Transverse colon (tissue), 4 donors: Measurements from ENCODE around the gene SLC24A3.

ENCODE experiments used
- CTCF ChIP-seq, 5 experiments: fragments of 200-600 bp in 3 of 5; fragments of 450-650 bp in 2 of 5; sonication (generic) in 3 of 5; IDR thresholded peaks; 1 replicate in 2 of 5; 2 replicates in 3 of 5; pipeline ENCODE4 v1.5.1; 2016 to 2017; ENCODE audit warnings: antibody characterized with exemption in 5 of 5, inconsistent platforms in 3 of 5, mild to moderate bottlenecking in 2 of 5, moderate library complexity in 1 of 5
- EP300 ChIP-seq: sonication (generic); formaldehyde crosslinking; IDR thresholded peaks from one replicate; pipeline ENCODE4 v1.6.1; 2017; ENCODE audit warnings: antibody characterized with exemption, low read depth
- POLR2A ChIP-seq: fragments of 450-650 bp; IDR thresholded peaks from one replicate; pipeline ENCODE4 v1.6.1; 2016; ENCODE audit warnings: antibody characterized with exemption, mild to moderate bottlenecking, moderate library complexity
- POLR2AphosphoS5 ChIP-seq, 3 donors: sonication (generic); formaldehyde crosslinking; IDR thresholded peaks; one replicate each; pipeline ENCODE4 v1.6.1; 2016; ENCODE audit warnings: antibody characterized with exemption in 3 of 3

DNA sequence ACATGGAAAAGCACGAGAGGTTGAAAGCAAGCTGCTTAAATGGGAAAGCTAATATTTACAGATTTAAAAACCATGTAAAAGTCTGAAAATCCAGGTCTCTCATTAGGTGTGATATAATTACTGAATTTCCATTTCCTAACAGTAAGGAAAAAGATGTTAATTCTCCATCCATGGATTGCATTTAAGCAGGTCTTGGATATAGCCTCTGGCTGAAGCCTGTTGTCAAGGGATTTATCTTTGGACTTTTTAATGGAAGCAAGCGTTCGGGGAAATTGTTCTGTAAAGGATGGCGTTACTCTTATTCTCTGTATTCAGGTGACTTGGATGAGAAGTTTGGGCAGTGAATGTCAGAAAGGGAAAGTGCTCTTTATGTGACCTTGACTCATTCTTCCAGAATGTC is 233.8 kb downstream of the SLC24A3 start:
- no peak for TF ChIP-seq CTCF (IDR thresholded peaks at IDR 0.05)
- no peak for TF ChIP-seq POLR2A
- no peak for TF ChIP-seq EP300
- TF ChIP-seq POLR2AphosphoS5 (IDR thresholded peaks at IDR 0.05): no peak
